ENCODE results near the gene RNF182.

The RNF182 gene

GRCh38 chr6:13991393-13991792 lies 66.6 kb downstream of the RNF182 start:
- Histone ChIP-seq H3K79me2 (ENCODE audit: low read length) (no peaks in the 10 kb centered on the region), H3K4me1 (ENCODE audit: low read length) (peaks cover 20% of the 10 kb centered on the region)

DNA sequence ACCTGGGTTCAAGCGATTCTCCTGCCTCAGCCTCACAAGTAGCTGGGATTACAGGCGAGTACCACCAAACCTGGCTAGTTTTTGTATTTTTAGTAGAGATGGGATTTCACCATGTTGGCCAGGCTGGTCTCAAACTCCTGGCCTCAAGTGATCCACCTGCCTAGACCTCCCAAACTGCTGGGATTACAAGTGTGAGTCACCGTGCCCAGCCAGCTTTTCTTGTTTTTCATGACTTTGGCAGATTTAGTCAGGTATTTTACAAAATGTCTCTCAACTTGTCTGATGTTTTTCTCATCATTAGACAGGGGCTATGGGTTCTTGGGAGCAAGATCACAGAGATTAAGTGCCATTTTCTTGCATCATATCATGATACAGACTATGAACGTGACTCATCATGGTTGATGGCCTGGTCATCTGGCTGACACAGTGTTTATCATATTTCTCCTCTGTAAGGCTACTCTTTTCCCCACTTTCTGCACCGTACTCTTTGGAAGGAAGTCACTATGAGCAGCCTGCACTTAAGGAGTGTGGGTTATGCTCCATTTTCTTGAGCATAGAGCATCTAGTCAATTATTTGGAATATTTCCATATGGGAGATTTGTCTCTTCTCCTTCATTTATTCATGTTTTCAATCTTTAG lies 67.8 kb downstream of the RNF182 start:
- no peak overlapping the region for H3K4me3 ChIP-seq (ENCODE audit: low read length)
- H2AFZ ChIP-seq (ENCODE audit: low read depth, low read length) = no peak overlapping the region
- no peaks in the 10 kb centered on the region for H3K36me3 ChIP-seq (replicated peaks; ENCODE audit: low read depth, low read length)
- no peak overlapping the region for H3K27ac ChIP-seq (ENCODE audit: low read length)
- H3K9me3 ChIP-seq (ENCODE audit: insufficient read depth, low read length) = no peaks in the 10 kb centered on the region
- TF ChIP-seq EZH2phosphoT487 (IDR thresholded peaks at IDR 0.05; ENCODE audit: low read depth) = no peak
- TF ChIP-seq CTCF (IDR thresholded peaks at IDR 0.05; ENCODE audit: low read depth, low read length) = no peak
- no peaks in the 10 kb centered on the region for H3K27me3 ChIP-seq (ENCODE audit: low read depth, low read length)
- no peaks in the 10 kb centered on the region for H3K79me2 ChIP-seq (ENCODE audit: low read length)
- H3K4me1 ChIP-seq (ENCODE audit: low read length) = peaks cover 9% of the 10 kb centered on the region
- H4K20me1 ChIP-seq (ENCODE audit: insufficient read depth, low read length) = no peaks in the 10 kb centered on the region
- H3K4me2 ChIP-seq (ENCODE audit: low read length) = no peak overlapping the region
- H3K9ac ChIP-seq (ENCODE audit: low read length) = no peak overlapping the region

More at GRCh38 chr6:13991393-13991792, 66.6 kb downstream of the RNF182 start:
- H3K9me3 ChIP-seq (ENCODE audit: insufficient read depth, low read length) = no peaks in the 10 kb centered on the region
- no peak overlapping the region for H3K9ac ChIP-seq (ENCODE audit: low read length)
- TF ChIP-seq EZH2phosphoT487 (IDR thresholded peaks at IDR 0.05; ENCODE audit: low read depth) = no peak
- TF ChIP-seq CTCF (IDR thresholded peaks at IDR 0.05; ENCODE audit: low read depth, low read length) = no peak
- no peak overlapping the region for H3K4me2 ChIP-seq (ENCODE audit: low read length)
- H3K36me3 ChIP-seq (replicated peaks; ENCODE audit: low read depth, low read length) = no peaks in the 10 kb centered on the region
- no peak overlapping the region for H3K27ac ChIP-seq (ENCODE audit: low read length)
- H3K4me3 ChIP-seq (ENCODE audit: low read length) = no peak overlapping the region
- H3K27me3 ChIP-seq (ENCODE audit: low read depth, low read length) = no peaks in the 10 kb centered on the region
- H2AFZ ChIP-seq (ENCODE audit: low read depth, low read length) = no peak overlapping the region
- no peaks in the 10 kb centered on the region for H4K20me1 ChIP-seq (ENCODE audit: insufficient read depth, low read length)

- H3K79me2 ChIP-seq (ENCODE audit: low read length) = no peaks in the 10 kb centered on the region
These were observed 68.7 kb downstream of the RNF182 start for GRCh38 chr6:13993416-13993815.

DNA sequence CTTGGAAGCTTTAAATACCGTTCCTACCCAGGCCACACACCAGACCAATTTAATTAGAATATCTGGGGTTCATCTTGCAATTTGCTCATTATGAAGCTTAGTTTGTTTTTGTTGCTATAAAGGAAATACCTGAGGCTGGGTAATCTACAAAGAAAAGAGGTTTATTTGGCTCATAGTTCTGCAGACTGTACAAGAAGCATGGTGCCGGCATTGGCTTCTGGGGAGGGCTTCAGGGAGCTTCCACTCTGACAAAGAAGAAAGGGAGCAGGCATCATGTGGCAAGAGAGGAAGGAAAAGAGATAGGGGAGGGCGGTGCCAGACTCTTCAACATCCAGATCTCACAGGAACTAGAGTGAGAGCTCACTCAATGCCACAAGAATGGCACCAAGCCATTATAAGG lies 73.6 kb downstream of the RNF182 start:
- no peak overlapping the region for H3K4me2 ChIP-seq (ENCODE audit: low read length)
- H3K4me1 ChIP-seq (ENCODE audit: low read length) = peaks cover 19% of the 10 kb centered on the region
- no peak for TF ChIP-seq CTCF (IDR thresholded peaks at IDR 0.05; ENCODE audit: low read depth, low read length)
- TF ChIP-seq EZH2phosphoT487 (IDR thresholded peaks at IDR 0.05; ENCODE audit: low read depth) = no peak

More at GRCh38 chr6:13993416-13993815, 68.7 kb downstream of the RNF182 start:
- Histone ChIP-seq H3K4me1 (ENCODE audit: low read length) (peaks cover 4% of the 10 kb centered on the region), H3K27me3 (ENCODE audit: low read depth, low read length) (no peaks in the 10 kb centered on the region), H3K9ac (ENCODE audit: low read length) (no peak overlapping the region), H3K4me3 (ENCODE audit: low read length) (no peak overlapping the region), H3K27ac (ENCODE audit: low read length) (no peak overlapping the region), H3K36me3 (replicated peaks; ENCODE audit: low read depth, low read length) (no peaks in the 10 kb centered on the region), H2AFZ (ENCODE audit: low read depth, low read length) (no peak overlapping the region), H3K9me3 (ENCODE audit: insufficient read depth, low read length) (no peaks in the 10 kb centered on the region), H3K4me2 (ENCODE audit: low read length) (no peak overlapping the region), H4K20me1 (ENCODE audit: insufficient read depth, low read length) (no peaks in the 10 kb centered on the region)
- no peak for TF ChIP-seq EZH2phosphoT487 (IDR thresholded peaks at IDR 0.05; ENCODE audit: low read depth)
- TF ChIP-seq CTCF (IDR thresholded peaks at IDR 0.05; ENCODE audit: low read depth, low read length) = no peak

More for the DNA sequence above, 73.6 kb downstream of the RNF182 start:
- no peaks in the 10 kb centered on the region for H3K79me2 ChIP-seq (ENCODE audit: low read length)
- H4K20me1 ChIP-seq (ENCODE audit: insufficient read depth, low read length) = no peaks in the 10 kb centered on the region
- no peak overlapping the region for H3K27ac ChIP-seq (ENCODE audit: low read length)
- H3K36me3 ChIP-seq (replicated peaks; ENCODE audit: low read depth, low read length) = no peaks in the 10 kb centered on the region
- H3K4me3 ChIP-seq (ENCODE audit: low read length) = no peak overlapping the region
- H3K9ac ChIP-seq (ENCODE audit: low read length) = no peak overlapping the region
- no peaks in the 10 kb centered on the region for H3K9me3 ChIP-seq (ENCODE audit: insufficient read depth, low read length)
- no peaks in the 10 kb centered on the region for H3K27me3 ChIP-seq (ENCODE audit: low read depth, low read length)
- H2AFZ ChIP-seq (ENCODE audit: low read depth, low read length) = no peak overlapping the region

All from OCI-LY3 (cell line).